Ovary (tissue), 9 donors: ENCODE data around the gene OPN1MW3. TPM values are rescaled to one million over a fixed set of nuclear protein-coding genes. Genes with fewer than 3 reads are reported as not detected.
A peak's percentile ranks its signal among the peaks of the same experiment; 100 is the strongest.

Experiments used
- DNase-seq, 5 donors: peaks; one replicate each; pipeline ENCODE4 v3.0.0-alpha.2; 2019 to 2020
- H3K27ac ChIP-seq, 2 donors: fragments of 200-600 bp; one replicate each; pipeline versions ENCODE4 v1.5.1 to v1.8.0; 2019 to 2022
- H3K27me3 ChIP-seq: fragments of 200-600 bp; one replicate; pipeline ENCODE4 v1.8.0; 2022
- H3K36me3 ChIP-seq: fragments of 200-600 bp; sonication (generic); one replicate; pipeline ENCODE4 v1.5.1; 2019
- H3K4me1 ChIP-seq: one replicate; pipeline ENCODE4 v1.8.1; 2013; ENCODE audit warnings: mild to moderate bottlenecking, moderate library complexity; ENCODE audit not compliant: insufficient read depth
- H3K4me3 ChIP-seq: fragments of 200-600 bp; sonication (generic); one replicate; pipeline ENCODE4 v1.5.1; 2017
- H3K9me3 ChIP-seq, 2 donors: fragments of 200-600 bp in 1 of 2; sonication (generic) in 1 of 2; one replicate each; pipeline versions ENCODE4 v1.5.1 to v1.8.1; 2013 to 2019; ENCODE audit warnings: mild to moderate bottlenecking in 1 of 2, moderate library complexity in 1 of 2
- CTCF ChIP-seq, 3 donors: fragments of 450-650 bp in 2 of 3; fragments of 200-600 bp in 1 of 3; IDR thresholded peaks; one replicate each; pipeline versions ENCODE4 v1.5.1 to v1.8.0; 2016 to 2022; ENCODE audit warnings: antibody characterized with exemption in 3 of 3, mild to moderate bottlenecking in 1 of 3
- EP300 ChIP-seq: sonication (generic); formaldehyde crosslinking; IDR thresholded peaks from one replicate; pipeline ENCODE4 v1.6.1; 2017; ENCODE audit warnings: antibody characterized with exemption
- POLR2A ChIP-seq: fragments of 450-650 bp; IDR thresholded peaks from one replicate; pipeline ENCODE4 v1.6.1; 2017; ENCODE audit warnings: antibody characterized with exemption, mild to moderate bottlenecking, moderate library complexity
- WGBS, 3 donors: extraction: QIAGEN DNeasy Blood & Tissue Kit in 1 of 3; methylation state at CpG; one replicate each; pipeline versions ENCODE4 v1.1.5 to v1.1.7; 2013 to 2017; 5-methylcytosine and 5-hydroxymethylcytosine counted together
- intact Hi-C, 4 donors: fragments of 100-400 bp; cut with DNase I; formaldehyde crosslinking; loops; one replicate each; pipeline versions ENCODE4 v1.11.0 to v1.15.1; 2022 to 2023
- polyA plus RNA-seq, 2 donors: library from polyadenylated mRNA; stranded (reverse); fragments of 200-250 nt in 1 of 2; fragments of 350-450 nt in 1 of 2; fragmentation: Illumina TruSeq in 1 of 2; extraction: RNeasy Lipid Tissue Mini Kit (QIAGEN cat#74804) in 1 of 2; gene quantifications; one replicate each; pipeline ENCODE4 v1.2.3, GENCODE V29; 2013 to 2014
- total RNA-seq, 7 donors: library from RNA; depleted of rRNA in 2 of 7; stranded (reverse); fragments of >200 nt in 2 of 7; fragmentation: NEBNext Ultra II Directional in 3 of 7; extraction: Animal tissue kit (Norgen Biotek cat#: 25700) in 3 of 7; gene quantifications; one replicate each; pipeline versions ENCODE4 v1.1.0 to v1.2.4, GENCODE V29; 2016 to 2023
- donor health status: DM: no; HTN: no; CAD: no; lungs with moderate emphysema.
- donor health status: DM: no; HTN: no; CAD: no.
- donor health status: Bipolar disorder and iron deficiency.
- donor health status: DM: yes; HTN: yes; CAD: no.
- donor health status: DM: no; HTN: no; CAD: no.
- donor health status: DM: yes; HTN: yes; CAD: no.

OPN1MW3 gene
- total and polyA plus RNA-seq, 9 donors = not detected

- Histone ChIP-seq H3K4me1 (no peaks in the 10 kb centered on the region), H3K27me3 (no peaks in the 10 kb centered on the region), H3K4me3 (no peak overlapping the region), H3K27ac (no peak overlapping the region), H3K36me3 (no peaks in the 10 kb centered on the region), H3K9me3 (no peaks in the 10 kb centered on the region)
- 74 to 80% (median 79%) methylated on average over 5 of the region's 5 CpGs for WGBS, 3 donors
- no peak for TF ChIP-seq EP300
- intact Hi-C loops = no loop called here
- no peak for DNase-seq
These were observed 55.8 kb downstream of the OPN1MW3 start for GRCh38 chrX:154313147-154313546.

- TF ChIP-seq EP300 (no peak), CTCF (IDR thresholded peaks at IDR 0.05) (no peak), POLR2A (no peak)
- no peak overlapping the region for H3K4me3 ChIP-seq
- intact Hi-C loops = no loop called here
- no peaks in the 10 kb centered on the region for H3K9me3 ChIP-seq
- WGBS, 3 donors = 69 to 80% (median 76%) methylated on average over 3 of the region's 3 CpGs
- no peaks in the 10 kb centered on the region for H3K27me3 ChIP-seq
- H3K36me3 ChIP-seq = no peaks in the 10 kb centered on the region
- no peak for DNase-seq
- no peak overlapping the region for H3K27ac ChIP-seq
- no peaks in the 10 kb centered on the region for H3K4me1 ChIP-seq
These were observed 58.0 kb downstream of the OPN1MW3 start for GRCh38 chrX:154315416-154315815.

GRCh38 chrX:154317391-154317995 lies 60.1 kb downstream of the OPN1MW3 start:
- no peaks in the 10 kb centered on the region for H3K36me3 ChIP-seq
- H3K9me3 ChIP-seq = no peaks in the 10 kb centered on the region
- no peaks in the 10 kb centered on the region for H3K4me1 ChIP-seq
- intact Hi-C loops = no loop called here
- no peak for TF ChIP-seq POLR2A
- TF ChIP-seq EP300 = no peak
- peak; percentile 10 to 30 (median 21) for TF ChIP-seq CTCF (IDR thresholded peaks at IDR 0.05)
- no peak overlapping the region for H3K4me3 ChIP-seq
- H3K27me3 ChIP-seq = no peaks in the 10 kb centered on the region
- 21 to 34% (median 30%) methylated on average over 7 of the region's 7 CpGs for WGBS, 3 donors
- no peak overlapping the region for H3K27ac ChIP-seq
- peak in 1 of 5 donors; percentile 37 for DNase-seq

GRCh38 chrX:154320406-154320805 lies 63.0 kb downstream of the OPN1MW3 start:
- Histone ChIP-seq H3K27me3 (no peaks in the 10 kb centered on the region), H3K4me3 (no peak overlapping the region), H3K27ac (no peak overlapping the region), H3K4me1 (no peaks in the 10 kb centered on the region), H3K9me3 (no peaks in the 10 kb centered on the region), H3K36me3 (no peaks in the 10 kb centered on the region)
- WGBS, 3 donors = 84 to 88% (median 85%) methylated on average over 11 of the region's 11 CpGs
- no peak for DNase-seq
- intact Hi-C loops = no loop called here
- TF ChIP-seq POLR2A (no peak), CTCF (IDR thresholded peaks at IDR 0.05) (no peak), EP300 (no peak)

Other genes with a start within 250 kb of the OPN1MW3 start
- 10 to 100 TPM; 17.0 to 97.4 (median 52.6) TPM for gene IRAK1, start 237.7 kb upstream of the OPN1MW3 start, total RNA-seq
- gene IRAK1, start 237.7 kb upstream of the OPN1MW3 start, polyA plus RNA-seq = 10 to 100 TPM; 10.5 to 25.8 TPM
- 10 to 100 TPM; 46.4 to 91.2 (median 62.4) TPM for gene MECP2, start 159.9 kb upstream of the OPN1MW3 start, total RNA-seq
- 10 to 100 TPM; 26.8 to 29.6 TPM for gene MECP2, start 159.9 kb upstream of the OPN1MW3 start, polyA plus RNA-seq
- not detected for gene OPN1LW, start 113.3 kb upstream of the OPN1MW3 start, total RNA-seq
- gene OPN1LW, start 113.3 kb upstream of the OPN1MW3 start, polyA plus RNA-seq = not detected
- not detected for gene OPN1MW, start 75.0 kb upstream of the OPN1MW3 start, total RNA-seq
- not detected for gene OPN1MW, start 75.0 kb upstream of the OPN1MW3 start, polyA plus RNA-seq
- not detected for gene OPN1MW2, start 37.8 kb upstream of the OPN1MW3 start, total RNA-seq
- gene OPN1MW2, start 37.8 kb upstream of the OPN1MW3 start, polyA plus RNA-seq = not detected
- not detected for gene TEX28, start 37.5 kb downstream of the OPN1MW3 start, total RNA-seq
- not detected for gene TEX28, start 37.5 kb downstream of the OPN1MW3 start, polyA plus RNA-seq
- gene TKTL1, start 38.2 kb downstream of the OPN1MW3 start, total RNA-seq = under 1 TPM in 4 of 7 donors, not detected in 3; 0.12 to 0.36 (median 0.23) TPM
- gene TKTL1, start 38.2 kb downstream of the OPN1MW3 start, polyA plus RNA-seq = under 1 TPM; 0.38 to 0.91 TPM
- gene FLNA, start 117.1 kb downstream of the OPN1MW3 start, total RNA-seq = 1,000 to 10,000 TPM in 4 of 7 donors, 100 to 1,000 TPM in 3; 327 to 2,249 (median 1,321) TPM
- gene FLNA, start 117.1 kb downstream of the OPN1MW3 start, polyA plus RNA-seq = 100 to 1,000 TPM; 378 to 647 TPM
- gene EMD, start 121.7 kb downstream of the OPN1MW3 start, total RNA-seq = 100 to 1,000 TPM in 5 of 7 donors, 10 to 100 TPM in 2; 40.5 to 158 (median 107) TPM
- gene EMD, start 121.7 kb downstream of the OPN1MW3 start, polyA plus RNA-seq = 100 to 1,000 TPM in 1 of 2 donors, 10 to 100 TPM in 1; 55.1 to 146 TPM
- over 10,000 TPM in 1 of 7 donors, 1,000 to 10,000 TPM in 6; 6,380 to 12,508 (median 7,126) TPM for gene RPL10, start 140.8 kb downstream of the OPN1MW3 start, total RNA-seq
- gene RPL10, start 140.8 kb downstream of the OPN1MW3 start, polyA plus RNA-seq = over 10,000 TPM in 1 of 2 donors, 1,000 to 10,000 TPM in 1; 4,233 to 12,949 TPM
- 10 to 100 TPM; 11.9 to 21.4 (median 18.1) TPM for gene DNASE1L1, start 151.7 kb downstream of the OPN1MW3 start, total RNA-seq
- 10 to 100 TPM; 13.0 to 16.1 TPM for gene DNASE1L1, start 151.7 kb downstream of the OPN1MW3 start, polyA plus RNA-seq
- 10 to 100 TPM; 31.3 to 62.1 (median 37.9) TPM for gene TAFAZZIN, start 154.0 kb downstream of the OPN1MW3 start, total RNA-seq
- 10 to 100 TPM in 1 of 2 donors, 1 to 10 TPM in 1; 7.9 to 33.1 TPM for gene TAFAZZIN, start 154.0 kb downstream of the OPN1MW3 start, polyA plus RNA-seq
- gene ATP6AP1, start 171.1 kb downstream of the OPN1MW3 start, total RNA-seq = 10 to 100 TPM; 29.6 to 75.9 (median 58.1) TPM
- gene ATP6AP1, start 171.1 kb downstream of the OPN1MW3 start, polyA plus RNA-seq = 10 to 100 TPM; 75.2 to 77.8 TPM
- 100 to 1,000 TPM in 5 of 7 donors, 10 to 100 TPM in 2; 72.8 to 188 (median 139) TPM for gene GDI1, start 179.6 kb downstream of the OPN1MW3 start, total RNA-seq
- 100 to 1,000 TPM; 113 to 116 TPM for gene GDI1, start 179.6 kb downstream of the OPN1MW3 start, polyA plus RNA-seq
- 10 to 100 TPM; 21.3 to 48.9 (median 34.3) TPM for gene FAM50A, start 186.6 kb downstream of the OPN1MW3 start, total RNA-seq
- 10 to 100 TPM; 41.4 to 42.8 TPM for gene FAM50A, start 186.6 kb downstream of the OPN1MW3 start, polyA plus RNA-seq
- gene PLXNA3, start 200.7 kb downstream of the OPN1MW3 start, total RNA-seq = 100 to 1,000 TPM in 1 of 7 donors, 10 to 100 TPM in 5, 1 to 10 TPM in 1; 9.5 to 118 (median 50.9) TPM
- gene PLXNA3, start 200.7 kb downstream of the OPN1MW3 start, polyA plus RNA-seq = 10 to 100 TPM; 11.0 to 17.0 TPM
- 10 to 100 TPM; 19.4 to 39.3 (median 23.2) TPM for gene LAGE3, start 221.7 kb downstream of the OPN1MW3 start, total RNA-seq
- gene LAGE3, start 221.7 kb downstream of the OPN1MW3 start, polyA plus RNA-seq = 10 to 100 TPM in 1 of 2 donors, 1 to 10 TPM in 1; 2.7 to 19.5 TPM
- 10 to 100 TPM; 17.2 to 35.5 (median 29.3) TPM for gene UBL4A, start 229.0 kb downstream of the OPN1MW3 start, total RNA-seq
- 10 to 100 TPM; 14.6 to 21.6 TPM for gene UBL4A, start 229.0 kb downstream of the OPN1MW3 start, polyA plus RNA-seq
- gene SLC10A3, start 233.0 kb downstream of the OPN1MW3 start, total RNA-seq = 10 to 100 TPM; 19.6 to 49.8 (median 42.3) TPM
- gene SLC10A3, start 233.0 kb downstream of the OPN1MW3 start, polyA plus RNA-seq = 10 to 100 TPM in 1 of 2 donors, 1 to 10 TPM in 1; 5.5 to 35.1 TPM